Measurements from ENCODE around the gene ITGAL. TPM values are rescaled to one million over a fixed set of nuclear protein-coding genes. Genes with fewer than 3 reads are reported as not detected.
"Not testable (repeated sequence)": the region's sequence is repeated elsewhere in the genome, so short reads cannot be mapped to it uniquely, and the experiment has no call there.

Gene ITGAL
- under 0.01 TPM in 1 of 2 replicates, not detected in the other for total RNA-seq

- no peak for DNase-seq (ENCODE audit: low read depth, low spot score)
These were observed at the start of gene ITGAL for GRCh38 chr16:30472328-30472942. TSS of gene ITGAL (plus strand) at chr16:30472742. CDS start at chr16:30472838, 96 bp downstream.

GRCh38 chr16:30428055-30428454, 44.5 kb upstream of the ITGAL start:
- DNase-seq (ENCODE audit: low read depth, low spot score): no peak

GRCh38 chr16:30429418-30429677, 43.2 kb upstream of the ITGAL start:
- no peak for DNase-seq (ENCODE audit: low read depth, low spot score)

GRCh38 chr16:30429678-30430427, 42.7 kb upstream of the ITGAL start, which contains the start of gene DCTPP1:
TSS of gene DCTPP1 (minus strand) at chr16:30430030. CDS start at chr16:30429980, 50 bp downstream.
- peak; percentile 92 for DNase-seq (ENCODE audit: low read depth, low spot score)

GRCh38 chr16:30430428-30430970, 42.0 kb upstream of the ITGAL start:
- no peak for DNase-seq (ENCODE audit: low read depth, low spot score)

GRCh38 chr16:30434852-30435251, 37.7 kb upstream of the ITGAL start:
- no peak for DNase-seq (ENCODE audit: low read depth, low spot score)

- DNase-seq (ENCODE audit: low read depth, low spot score): no peak
These were observed 35.0 kb upstream of the ITGAL start for GRCh38 chr16:30437511-30438046.

- no peak for DNase-seq (ENCODE audit: low read depth, low spot score)
These were observed 33.7 kb upstream of the ITGAL start for GRCh38 chr16:30438835-30439234.

GRCh38 chr16:30439720-30440348, 32.7 kb upstream of the ITGAL start:
- DNase-seq (ENCODE audit: low read depth, low spot score): no peak

GRCh38 chr16:30443631-30444030, 28.9 kb upstream of the ITGAL start:
- DNase-seq (ENCODE audit: low read depth, low spot score): no peak

- no peak for DNase-seq (ENCODE audit: low read depth, low spot score)
These were observed 28.1 kb upstream of the ITGAL start for GRCh38 chr16:30444231-30445148.

GRCh38 chr16:30445149-30445407, 27.5 kb upstream of the ITGAL start:
- no peak for DNase-seq (ENCODE audit: low read depth, low spot score)

- DNase-seq (ENCODE audit: low read depth, low spot score): peak; percentile 93
These were observed 26.9 kb upstream of the ITGAL start, which contains the start of gene SEPHS2 for GRCh38 chr16:30445408-30446202. TSS of gene SEPHS2 (minus strand) at chr16:30445874. CDS start at chr16:30445727, 147 bp downstream.

GRCh38 chr16:30446203-30446595, 26.3 kb upstream of the ITGAL start:
- no peak for DNase-seq (ENCODE audit: low read depth, low spot score)

GRCh38 chr16:30447512-30448226, 24.9 kb upstream of the ITGAL start:
- DNase-seq (ENCODE audit: low read depth, low spot score): no peak

- DNase-seq (ENCODE audit: low read depth, low spot score): no peak
These were observed 23.5 kb upstream of the ITGAL start for GRCh38 chr16:30449116-30449435.

GRCh38 chr16:30452709-30453580, 19.6 kb upstream of the ITGAL start:
- DNase-seq (ENCODE audit: low read depth, low spot score): not testable (repeated sequence)

- no peak for DNase-seq (ENCODE audit: low read depth, low spot score)
These were observed 16.2 kb upstream of the ITGAL start for GRCh38 chr16:30456302-30456701.

- no peak for DNase-seq (ENCODE audit: low read depth, low spot score)
These were observed 15.3 kb upstream of the ITGAL start for GRCh38 chr16:30457256-30457655.

Measured in pulmonary artery endothelial cell (primary cell).